Measurements from ENCODE around the gene DNM2. TPM values are rescaled to one million over a fixed set of nuclear protein-coding genes. Genes with fewer than 3 reads are reported as not detected.

Gene DNM2
- total and polyA plus RNA-seq, 2 of the 13 experiments (the other 11 are each of a cell fraction or from before 2014, with no cell fraction given), result 41.7 to 59.8 TPM

- TF ChIP-seq E2F2 (CRISPR knock-in tag; IDR thresholded peaks at IDR 0.05; ENCODE audit: borderline replicate concordance) (no peak), MBD4 (IDR thresholded peaks at IDR 0.05; ENCODE audit: borderline replicate concordance, low read length) (no peak), SOX5 (CRISPR knock-in tag; IDR thresholded peaks at IDR 0.05; ENCODE audit: borderline replicate concordance) (no peak), ZBTB10 (CRISPR knock-in tag; IDR thresholded peaks at IDR 0.05; ENCODE audit: borderline replicate concordance) (no peak), NFE2 (CRISPR knock-in tag; IDR thresholded peaks at IDR 0.05) (no peak), KLF9 (CRISPR knock-in tag; IDR thresholded peaks at IDR 0.05; ENCODE audit: low read depth) (no peak), ZBTB20 (CRISPR knock-in tag; IDR thresholded peaks at IDR 0.05; ENCODE audit: borderline replicate concordance, low read depth) (no peak), HNRNPUL1 (IDR thresholded peaks at IDR 0.05; ENCODE audit: low read depth, low read length) (no peak), ZNF775 (CRISPR knock-in tag; IDR thresholded peaks at IDR 0.05; ENCODE audit: borderline replicate concordance) (no peak), MIER3 (CRISPR knock-in tag; IDR thresholded peaks at IDR 0.05; ENCODE audit: borderline replicate concordance) (no peak), ZNF468 (CRISPR knock-in tag; IDR thresholded peaks at IDR 0.05) (no peak), ZNF414 (CRISPR knock-in tag; IDR thresholded peaks at IDR 0.05) (no peak), CHCHD3 (CRISPR knock-in tag; IDR thresholded peaks at IDR 0.05) (no peak), NFKB2 (CRISPR knock-in tag; IDR thresholded peaks at IDR 0.05; ENCODE audit: borderline replicate concordance) (no peak), ZNF816 (CRISPR knock-in tag; IDR thresholded peaks at IDR 0.05; ENCODE audit: borderline replicate concordance) (no peak), HDAC1 (CRISPR knock-in tag; IDR thresholded peaks at IDR 0.05) (peak; percentile 68), GABPB1 (CRISPR knock-in tag; IDR thresholded peaks at IDR 0.05) (0 out of 2 replicates have a peak, but pooled peaks have one; percentile 20), ZSCAN20 (CRISPR knock-in tag; IDR thresholded peaks at IDR 0.05; ENCODE audit: borderline replicate concordance) (no peak), PHF8 (CRISPR knock-in tag; IDR thresholded peaks at IDR 0.05) (no peak), SMARCC2 (IDR thresholded peaks at IDR 0.05) (no peak), HOXA3 (CRISPR knock-in tag; IDR thresholded peaks at IDR 0.05) (0 out of 2 replicates have a peak, but pooled peaks have one; percentile 10), MTA1 (CRISPR knock-in tag; IDR thresholded peaks at IDR 0.05; ENCODE audit: borderline replicate concordance) (no peak), SNRNP70 (IDR thresholded peaks at IDR 0.05; ENCODE audit: low read depth, low read length) (no peak), SIX1 (CRISPR knock-in tag; IDR thresholded peaks at IDR 0.05; ENCODE audit: borderline replicate concordance) (no peak), ATAD3A (CRISPR knock-in tag; IDR thresholded peaks at IDR 0.05) (no peak), ZNF317 (CRISPR knock-in tag; IDR thresholded peaks at IDR 0.05) (peak; percentile 45; the same call in 1 of the 2 replicates)
These were observed 51.9 kb downstream of the DNM2 start (continued) for GRCh38 chr19:10769533-10770491.

Measured in HepG2 (cell line).